Fibroblast of skin of right biceps (primary cell): ENCODE data around the gene ACTMAP.
"Not testable (repeated sequence)": the region's sequence is repeated elsewhere in the genome, so short reads cannot be mapped to it uniquely, and the experiment has no call there.

Experiments
- DNase-seq: peaks from one replicate; pipeline ENCODE4 v3.0.0-alpha.2; 2013

ACTMAP gene

GRCh38 chr19:40742477-40742876, 7.8 kb downstream of the ACTMAP start:
- DNase-seq, result no peak

DNA sequence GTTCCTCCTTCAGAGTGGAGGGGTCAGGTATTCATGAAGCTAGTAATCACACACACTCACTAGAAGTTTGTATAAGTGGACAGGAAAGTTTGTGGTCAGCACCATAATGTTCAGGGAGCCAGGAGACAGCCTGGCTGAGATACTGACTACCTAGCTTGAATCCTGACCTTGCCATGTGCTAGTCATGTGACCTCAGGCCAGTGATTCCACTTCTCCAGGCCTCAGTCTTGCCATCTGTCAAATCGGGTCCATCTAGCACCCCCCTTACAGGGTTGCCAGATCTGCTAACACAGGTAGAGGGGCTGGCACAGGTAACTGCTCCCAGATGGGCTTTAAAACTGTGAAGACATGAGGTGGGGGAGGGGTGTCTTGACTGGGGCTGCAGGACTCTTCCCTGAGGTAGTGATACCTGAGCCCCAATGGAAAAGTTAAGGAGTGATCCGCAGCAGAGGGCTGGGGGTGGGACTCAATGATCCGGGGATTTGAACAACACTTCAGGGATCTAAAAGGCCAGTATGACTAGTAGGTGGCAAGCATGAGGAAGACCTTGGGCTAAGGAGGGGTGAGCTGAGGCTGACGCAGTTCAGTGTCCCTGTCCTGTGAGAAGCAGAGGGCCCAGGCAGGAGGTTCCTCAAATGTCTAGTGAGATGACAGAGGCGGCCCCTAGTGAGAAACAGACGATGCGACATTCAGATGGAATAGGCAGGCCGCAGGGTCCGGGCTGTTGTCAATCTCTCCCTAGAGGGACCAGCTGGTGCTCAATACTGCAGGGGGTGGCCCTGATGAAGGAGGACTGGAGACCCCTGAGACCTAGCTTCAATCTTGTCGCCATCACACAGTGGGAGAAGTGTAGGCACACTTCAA, 8.5 kb downstream of the ACTMAP start:
- no peak for DNase-seq

DNA sequence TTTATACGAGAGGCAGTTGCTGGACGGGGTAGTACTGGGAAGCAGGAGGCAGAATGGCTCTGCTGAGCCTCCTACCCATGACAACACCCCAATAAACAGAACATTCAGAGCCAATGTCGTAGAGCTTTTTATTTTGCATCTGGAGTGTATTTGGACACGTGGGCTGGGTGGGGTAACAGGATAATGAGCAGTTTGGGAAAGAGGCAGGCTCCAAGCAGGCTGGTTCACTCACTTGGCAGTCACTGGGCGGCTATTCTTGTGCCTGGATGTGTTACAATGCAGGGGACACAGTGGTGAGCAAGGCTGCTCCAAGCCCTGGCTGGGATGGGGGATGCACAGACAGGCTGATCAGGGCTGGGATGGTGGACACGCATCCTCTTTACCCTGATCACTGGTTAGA, 9.5 kb downstream of the ACTMAP start:
- no peak for DNase-seq

GRCh38 chr19:40739871-40740703, 10.2 kb downstream of the ACTMAP start:
- DNase-seq, result no peak

GRCh38 chr19:40739030-40739839, 11.0 kb downstream of the ACTMAP start:
- no peak for DNase-seq

GRCh38 chr19:40737102-40737644, 13.1 kb downstream of the ACTMAP start:
- no peak for DNase-seq

- no peak for DNase-seq
These were observed 13.6 kb downstream of the ACTMAP start for GRCh38 chr19:40736661-40737060.

GRCh38 chr19:40735013-40735771, 15.1 kb downstream of the ACTMAP start:
- DNase-seq, result no peak

- no peak for DNase-seq
These were observed 17.1 kb downstream of the ACTMAP start for GRCh38 chr19:40733149-40733548.

DNA sequence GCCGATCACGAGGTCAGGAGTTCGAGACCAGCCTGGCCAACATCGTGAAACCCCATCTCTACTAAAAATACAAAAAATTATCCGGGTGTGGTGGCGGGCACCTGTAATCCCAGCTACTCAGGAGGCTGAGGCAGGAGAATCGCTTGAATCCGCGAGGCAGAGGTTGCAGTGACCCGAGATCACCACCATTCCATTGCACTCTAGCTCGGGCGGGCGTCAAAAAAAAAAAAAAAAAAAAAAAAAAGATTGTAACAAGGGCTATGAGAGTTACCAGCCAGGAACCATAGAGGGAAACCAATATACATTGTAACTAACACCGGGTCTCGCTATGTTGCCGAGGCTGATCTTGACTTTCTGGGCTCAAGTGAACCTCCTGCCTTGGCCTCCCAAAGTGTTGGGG, 18.0 kb downstream of the ACTMAP start:
- not testable (repeated sequence) for DNase-seq

DNA sequence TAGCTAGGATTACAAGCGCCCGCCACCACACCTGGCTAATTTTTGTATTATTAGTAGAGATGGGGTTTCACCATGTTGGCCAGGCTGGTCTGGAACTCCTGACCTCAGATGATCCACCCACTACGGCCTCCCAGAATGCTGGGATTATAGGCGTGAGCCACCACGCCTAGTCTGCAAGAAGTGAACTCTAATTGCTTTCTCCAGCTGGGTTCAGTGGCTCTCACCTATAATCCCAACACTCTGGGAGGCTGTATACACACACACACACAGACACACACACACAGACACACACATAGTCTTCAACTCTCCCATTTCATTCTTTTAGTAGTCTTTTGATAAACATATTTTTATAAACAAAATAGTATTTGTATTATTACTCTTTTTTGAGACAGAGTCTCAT, 20.2 kb downstream of the ACTMAP start:
- DNase-seq, result not testable (repeated sequence)

DNA sequence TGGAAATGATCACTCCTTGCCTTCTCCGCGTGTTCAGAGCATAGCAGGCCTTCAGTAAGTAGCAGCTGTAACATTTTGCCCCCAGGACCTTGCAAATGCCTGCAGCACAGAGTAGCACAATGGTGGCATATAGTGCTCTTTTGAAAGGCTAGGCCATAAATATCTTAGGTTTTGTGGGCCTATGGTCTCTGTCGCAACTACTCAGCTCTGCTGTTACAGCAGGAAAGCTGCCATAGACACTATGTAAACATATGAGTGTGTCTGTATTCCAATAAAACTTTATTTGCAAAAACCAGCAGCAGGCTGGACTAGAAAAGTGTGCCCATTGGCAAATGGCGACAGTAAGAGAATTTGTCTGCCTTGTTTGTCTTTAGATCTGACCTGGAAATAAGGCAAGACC, 24.0 kb downstream of the ACTMAP start:
- DNase-seq, result no peak

DNA sequence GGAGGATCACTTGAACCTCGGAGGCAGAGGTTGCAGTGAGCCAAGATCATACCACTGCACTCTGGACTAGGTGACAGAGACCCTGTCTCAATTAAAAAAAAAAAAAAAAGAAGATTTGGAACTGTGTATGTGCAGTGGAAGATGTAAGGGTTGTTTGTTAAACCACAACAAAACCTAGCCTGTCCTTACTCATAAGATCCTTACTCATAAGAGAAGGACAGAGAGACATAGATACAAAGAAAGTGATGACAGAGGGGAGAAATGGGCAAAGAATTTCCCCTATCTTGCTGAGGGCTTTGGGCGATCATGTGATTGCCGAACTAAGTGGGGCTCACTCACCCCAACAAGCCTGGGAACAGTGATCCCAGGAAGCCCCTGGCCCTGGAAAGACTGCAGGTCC, 25.4 kb downstream of the ACTMAP start:
- DNase-seq, result no peak

DNA sequence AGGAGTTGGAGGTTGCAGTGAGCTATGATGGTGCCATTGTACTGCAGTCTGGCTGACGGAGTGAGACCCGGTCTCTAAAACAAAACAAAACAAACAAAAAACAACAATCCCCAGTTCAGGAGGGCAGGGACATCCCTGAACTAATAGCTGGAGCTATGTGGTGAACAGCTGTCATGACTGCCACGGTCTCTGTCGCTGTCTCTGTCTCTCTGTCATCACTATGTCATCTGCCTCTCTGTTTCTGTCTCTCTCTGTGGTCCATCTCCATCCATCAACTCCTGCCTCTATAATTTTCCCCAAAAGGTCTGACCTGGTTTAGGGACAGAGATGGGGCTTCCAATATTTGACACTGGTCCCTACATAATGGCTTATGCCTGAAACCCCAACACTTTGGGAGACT, 26.0 kb downstream of the ACTMAP start:
- DNase-seq, result no peak

- no peak for DNase-seq
These were observed 26.5 kb downstream of the ACTMAP start for GRCh38 chr19:40723661-40724254.

GRCh38 chr19:40721936-40722661, 28.2 kb downstream of the ACTMAP start:
- DNase-seq, result no peak

GRCh38 chr19:40721140-40721486, 29.2 kb downstream of the ACTMAP start:
- no peak for DNase-seq

DNA sequence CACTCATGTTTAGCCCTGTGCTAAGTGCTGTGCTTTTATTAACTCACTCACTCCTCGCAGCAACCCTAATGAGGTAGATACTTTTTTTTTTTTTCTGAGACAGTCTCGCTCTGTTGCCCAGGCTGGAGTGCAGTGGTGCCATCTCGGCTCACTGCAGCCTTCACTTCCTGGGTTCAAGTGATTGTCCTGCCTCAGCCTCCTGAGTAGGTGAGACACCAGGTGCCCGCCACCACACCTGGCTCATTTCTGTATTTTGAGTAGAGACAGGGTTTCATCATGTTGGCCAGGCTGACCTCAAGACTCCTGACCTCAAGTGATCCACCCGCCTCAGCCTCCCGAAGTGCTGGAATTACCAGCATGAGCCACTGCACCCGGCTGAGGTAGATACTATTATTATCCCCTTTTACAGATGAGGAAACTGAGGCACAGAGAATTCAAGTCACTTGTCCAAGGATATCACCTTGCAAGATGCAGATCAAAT, 30.8 kb downstream of the ACTMAP start:
- no peak for DNase-seq

DNA sequence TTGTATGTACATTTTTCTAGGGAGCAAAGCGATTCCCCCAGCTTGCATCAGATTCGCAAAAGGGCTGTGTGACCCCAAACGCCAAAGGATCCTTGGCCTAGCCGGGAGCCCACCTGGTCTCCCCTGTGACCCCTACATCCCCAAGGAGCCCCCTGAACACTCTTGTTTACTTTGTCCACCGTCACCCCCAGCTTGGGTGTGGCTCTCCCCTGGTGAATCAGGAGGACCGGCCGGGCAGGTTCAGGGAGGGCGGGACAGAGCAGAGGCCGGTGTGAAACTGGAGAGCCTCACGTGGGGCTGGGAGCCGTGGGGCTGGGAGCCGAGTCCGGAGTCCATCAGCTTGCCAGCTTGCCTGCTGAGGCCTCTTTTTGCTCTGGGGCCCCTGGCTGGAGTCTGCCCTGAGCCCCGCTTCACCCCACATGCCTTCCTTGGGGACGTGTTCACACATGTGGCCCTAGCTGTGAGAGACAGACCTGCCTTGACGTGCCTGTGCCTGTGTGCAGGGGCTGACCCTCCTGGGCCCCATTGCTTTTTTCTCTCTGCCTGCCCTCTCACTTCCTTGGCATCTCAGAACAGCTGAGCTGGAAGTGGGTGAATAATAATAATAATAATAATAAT, 31.4 kb downstream of the ACTMAP start:
- no peak for DNase-seq
